Measurements from ENCODE around the gene MACROD2. TPM values are rescaled to one million over a fixed set of nuclear protein-coding genes. Genes with fewer than 3 reads are reported as not detected.

MACROD2 gene
- polyA plus RNA-seq, 4 donors = 1.00 to 4.8 (median 1.4) TPM

DNA sequence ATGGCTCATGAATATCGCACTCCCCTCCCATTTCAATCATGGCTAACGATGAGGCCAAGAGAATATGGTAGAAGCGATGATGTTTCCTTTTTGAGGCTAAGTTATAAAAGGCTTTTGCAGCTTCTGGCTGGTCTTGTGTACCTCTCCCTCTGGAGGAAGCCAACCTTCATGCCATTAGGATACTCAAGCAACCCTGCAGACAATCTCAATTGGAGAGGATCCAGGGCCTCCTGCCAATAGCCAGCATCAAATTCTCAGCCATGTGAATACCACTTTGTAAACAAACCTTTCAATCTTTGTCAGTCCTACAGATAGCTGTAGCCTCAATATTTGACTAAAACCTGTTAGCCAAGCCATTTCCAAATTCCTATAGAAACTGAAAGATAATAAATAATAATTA is 1839.5 kb downstream of the MACROD2 start:
- Histone ChIP-seq H3K9me3 (ENCODE audit: control insufficient read depth in 2 of 2, insufficient read depth in 1 of 2, low read depth in 1 of 2, low read length in 1 of 2) (no peaks in the 10 kb centered on the region), H3K4me1 (ENCODE audit: control insufficient read depth in 3 of 3, insufficient read depth in 2 of 3, low read depth in 1 of 3, low read length in 2 of 3) (no peaks in the 10 kb centered on the region), H3K27me3 (ENCODE audit: control insufficient read depth in 3 of 3, insufficient read depth in 3 of 3, low read length in 3 of 3) (peaks cover 0 to 6% (median 0%) of the 10 kb centered on the region in 3 donors), H3K27ac (ENCODE audit: low read depth in 1 of 3, low read length in 2 of 3) (no peak overlapping the region), H3K36me3 (ENCODE audit: control insufficient read depth in 3 of 3, insufficient read depth in 2 of 3, low read depth in 1 of 3, low read length in 3 of 3) (no peaks in the 10 kb centered on the region), H3K4me3 (ENCODE audit: low read depth in 1 of 3, low read length in 3 of 3) (no peak overlapping the region)
- DNase-seq (no peak), FAIRE-seq (no peak)
- 91 to 96% (median 92%) methylated on average over 3 of the region's 3 CpGs for WGBS, 3 donors

DNA sequence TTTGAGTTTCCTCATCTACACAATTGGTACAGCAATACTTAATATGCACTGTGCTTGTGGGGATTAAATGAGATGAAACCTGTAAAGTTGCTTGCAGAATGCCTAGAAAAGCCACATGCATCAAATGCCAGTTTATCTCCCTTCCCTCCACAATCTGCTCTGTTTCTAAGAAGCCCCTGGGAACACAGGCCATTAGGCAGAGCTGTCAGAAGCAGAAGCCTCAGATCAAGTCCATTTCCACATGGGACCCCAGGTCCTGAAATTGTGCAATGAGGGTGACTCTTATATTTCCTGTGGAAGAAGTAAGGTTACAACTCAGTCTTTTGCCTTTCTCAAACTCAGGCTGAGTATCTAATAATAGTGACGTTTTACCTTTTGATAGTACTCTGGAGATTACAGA is 1840.5 kb downstream of the MACROD2 start:
- Histone ChIP-seq H3K27me3 (ENCODE audit: control insufficient read depth in 3 of 3, insufficient read depth in 3 of 3, low read length in 3 of 3) (peaks cover 0 to 6% (median 0%) of the 10 kb centered on the region in 3 donors), H3K9me3 (ENCODE audit: control insufficient read depth in 2 of 2, insufficient read depth in 1 of 2, low read depth in 1 of 2, low read length in 1 of 2) (no peaks in the 10 kb centered on the region), H3K4me1 (ENCODE audit: control insufficient read depth in 3 of 3, insufficient read depth in 2 of 3, low read depth in 1 of 3, low read length in 2 of 3) (no peaks in the 10 kb centered on the region), H3K4me3 (ENCODE audit: low read depth in 1 of 3, low read length in 3 of 3) (no peak overlapping the region), H3K36me3 (ENCODE audit: control insufficient read depth in 3 of 3, insufficient read depth in 2 of 3, low read depth in 1 of 3, low read length in 3 of 3) (no peaks in the 10 kb centered on the region), H3K27ac (ENCODE audit: low read depth in 1 of 3, low read length in 2 of 3) (no peak overlapping the region)
- no peak for FAIRE-seq
- WGBS, 3 donors = 54 to 71% (median 62%) methylated on average over 1 of the region's 1 CpG
- no peak for DNase-seq

DNA sequence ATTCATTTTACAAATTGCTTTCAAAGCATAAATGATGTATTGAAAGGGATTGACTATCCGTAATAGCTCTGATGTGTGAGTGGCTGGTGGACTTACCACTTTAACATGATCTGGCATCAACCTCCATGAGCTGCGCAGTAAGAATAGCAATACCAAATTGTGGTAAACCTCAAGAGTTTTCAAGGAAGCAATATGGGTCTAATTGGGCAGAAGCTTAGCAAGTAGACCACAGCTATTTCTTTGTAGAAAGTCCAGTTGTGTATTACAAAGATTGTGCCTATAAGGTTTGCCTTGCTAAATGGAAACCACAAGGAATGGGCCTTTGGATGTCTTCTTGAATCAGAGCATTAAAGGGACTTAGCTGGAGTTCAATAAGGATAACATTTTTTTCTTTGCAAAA is 1841.3 kb downstream of the MACROD2 start:
- WGBS, 3 donors = 79 to 94% (median 90%) methylated on average over 2 of the region's 2 CpGs
- no peak for FAIRE-seq
- Histone ChIP-seq H3K27ac (ENCODE audit: low read depth in 1 of 3, low read length in 2 of 3) (no peak overlapping the region), H3K9me3 (ENCODE audit: control insufficient read depth in 2 of 2, insufficient read depth in 1 of 2, low read depth in 1 of 2, low read length in 1 of 2) (no peaks in the 10 kb centered on the region), H3K4me1 (ENCODE audit: control insufficient read depth in 3 of 3, insufficient read depth in 2 of 3, low read depth in 1 of 3, low read length in 2 of 3) (no peaks in the 10 kb centered on the region), H3K4me3 (ENCODE audit: low read depth in 1 of 3, low read length in 3 of 3) (no peak overlapping the region), H3K27me3 (ENCODE audit: control insufficient read depth in 3 of 3, insufficient read depth in 3 of 3, low read length in 3 of 3) (peaks cover 0 to 4% (median 0%) of the 10 kb centered on the region in 3 donors), H3K36me3 (ENCODE audit: control insufficient read depth in 3 of 3, insufficient read depth in 2 of 3, low read depth in 1 of 3, low read length in 3 of 3) (no peaks in the 10 kb centered on the region)
- no peak for DNase-seq

- Histone ChIP-seq H3K36me3 (ENCODE audit: control insufficient read depth in 3 of 3, insufficient read depth in 2 of 3, low read depth in 1 of 3, low read length in 3 of 3) (no peaks in the 10 kb centered on the region), H3K4me1 (ENCODE audit: control insufficient read depth in 3 of 3, insufficient read depth in 2 of 3, low read depth in 1 of 3, low read length in 2 of 3) (no peaks in the 10 kb centered on the region), H3K27ac (ENCODE audit: low read depth in 1 of 3, low read length in 2 of 3) (no peak overlapping the region), H3K9me3 (ENCODE audit: control insufficient read depth in 2 of 2, insufficient read depth in 1 of 2, low read depth in 1 of 2, low read length in 1 of 2) (no peaks in the 10 kb centered on the region), H3K27me3 (ENCODE audit: control insufficient read depth in 3 of 3, insufficient read depth in 3 of 3, low read length in 3 of 3) (no peaks in the 10 kb centered on the region), H3K4me3 (ENCODE audit: low read depth in 1 of 3, low read length in 3 of 3) (no peak overlapping the region)
- 80 to 84% (median 81%) methylated on average over 3 of the region's 3 CpGs for WGBS, 3 donors
- FAIRE-seq (no peak), DNase-seq (no peak)
These were observed 1842.2 kb downstream of the MACROD2 start for GRCh38 chr20:15837563-15837962.

- no peaks in the 10 kb centered on the region for H3K9me3 ChIP-seq (ENCODE audit: control insufficient read depth in 2 of 2, insufficient read depth in 1 of 2, low read depth in 1 of 2, low read length in 1 of 2)
- no peaks in the 10 kb centered on the region for H3K36me3 ChIP-seq (ENCODE audit: control insufficient read depth in 3 of 3, insufficient read depth in 2 of 3, low read depth in 1 of 3, low read length in 3 of 3)
- no peaks in the 10 kb centered on the region for H3K4me1 ChIP-seq (ENCODE audit: control insufficient read depth in 3 of 3, insufficient read depth in 2 of 3, low read depth in 1 of 3, low read length in 2 of 3)
- DNase-seq (no peak), FAIRE-seq (no peak)
- 76 to 89% (median 79%) methylated on average over 2 of the region's 2 CpGs for WGBS, 3 donors
- no peak overlapping the region for H3K27ac ChIP-seq (ENCODE audit: low read depth in 1 of 3, low read length in 2 of 3)
- H3K4me3 ChIP-seq (ENCODE audit: low read depth in 1 of 3, low read length in 3 of 3) = no peak overlapping the region
- H3K27me3 ChIP-seq (ENCODE audit: control insufficient read depth in 3 of 3, insufficient read depth in 3 of 3, low read length in 3 of 3) = no peaks in the 10 kb centered on the region
These were observed 1843.2 kb downstream of the MACROD2 start for GRCh38 chr20:15838466-15838865.

DNA sequence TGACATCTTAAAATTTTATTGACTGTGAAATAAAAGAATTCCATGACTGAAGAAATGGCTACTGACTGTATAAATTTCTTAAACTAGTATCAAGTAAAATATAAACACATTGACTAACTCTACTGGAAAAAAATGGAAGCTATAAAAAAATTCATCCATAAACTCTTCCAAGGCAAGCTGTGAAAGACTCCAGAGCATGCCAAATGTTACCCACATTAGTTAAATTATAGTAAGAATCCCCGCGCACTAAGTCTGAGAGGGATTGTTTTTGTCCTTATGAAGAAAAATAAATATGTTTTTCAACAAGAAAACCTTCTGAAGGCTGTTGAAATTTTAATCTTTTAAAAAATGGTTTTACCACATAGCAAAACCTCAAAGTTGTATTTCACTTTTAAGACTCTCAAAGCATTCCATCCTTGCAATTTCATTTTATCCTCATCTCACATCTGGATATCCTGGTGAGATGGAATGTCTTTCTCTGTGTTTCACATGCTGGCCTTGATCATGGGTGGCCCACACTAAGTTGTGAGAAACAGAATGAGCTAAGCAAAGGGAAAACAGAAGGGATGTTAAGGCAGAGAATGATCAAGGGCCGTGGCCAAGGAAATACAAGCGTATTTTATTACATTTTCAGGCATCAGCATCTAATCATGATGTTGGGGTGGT is 1845.5 kb downstream of the MACROD2 start:
- FAIRE-seq = no peak
- Histone ChIP-seq H3K27ac (ENCODE audit: low read depth in 1 of 3, low read length in 2 of 3) (no peak overlapping the region), H3K27me3 (ENCODE audit: control insufficient read depth in 3 of 3, insufficient read depth in 3 of 3, low read length in 3 of 3) (no peaks in the 10 kb centered on the region), H3K36me3 (ENCODE audit: control insufficient read depth in 3 of 3, insufficient read depth in 2 of 3, low read depth in 1 of 3, low read length in 3 of 3) (no peaks in the 10 kb centered on the region), H3K9me3 (ENCODE audit: control insufficient read depth in 2 of 2, insufficient read depth in 1 of 2, low read depth in 1 of 2, low read length in 1 of 2) (no peaks in the 10 kb centered on the region), H3K4me3 (ENCODE audit: low read depth in 1 of 3, low read length in 3 of 3) (no peak overlapping the region), H3K4me1 (ENCODE audit: control insufficient read depth in 3 of 3, insufficient read depth in 2 of 3, low read depth in 1 of 3, low read length in 2 of 3) (no peaks in the 10 kb centered on the region)
- 44 to 59% (median 46%) methylated on average over 4 of the region's 4 CpGs for WGBS, 3 donors
- no peak for DNase-seq

- Histone ChIP-seq H3K4me3 (ENCODE audit: low read depth in 1 of 3, low read length in 3 of 3) (no peak overlapping the region), H3K9me3 (ENCODE audit: control insufficient read depth in 2 of 2, insufficient read depth in 1 of 2, low read depth in 1 of 2, low read length in 1 of 2) (no peaks in the 10 kb centered on the region), H3K36me3 (ENCODE audit: control insufficient read depth in 3 of 3, insufficient read depth in 2 of 3, low read depth in 1 of 3, low read length in 3 of 3) (no peaks in the 10 kb centered on the region), H3K4me1 (ENCODE audit: control insufficient read depth in 3 of 3, insufficient read depth in 2 of 3, low read depth in 1 of 3, low read length in 2 of 3) (no peaks in the 10 kb centered on the region), H3K27me3 (ENCODE audit: control insufficient read depth in 3 of 3, insufficient read depth in 3 of 3, low read length in 3 of 3) (no peaks in the 10 kb centered on the region), H3K27ac (ENCODE audit: low read depth in 1 of 3, low read length in 2 of 3) (no peak overlapping the region)
- DNase-seq (no peak), FAIRE-seq (no peak)
- 33 to 55% (median 48%) methylated on average over 1 of the region's 1 CpG for WGBS, 3 donors
These were observed 1847.6 kb downstream of the MACROD2 start for GRCh38 chr20:15842872-15843271.

DNA sequence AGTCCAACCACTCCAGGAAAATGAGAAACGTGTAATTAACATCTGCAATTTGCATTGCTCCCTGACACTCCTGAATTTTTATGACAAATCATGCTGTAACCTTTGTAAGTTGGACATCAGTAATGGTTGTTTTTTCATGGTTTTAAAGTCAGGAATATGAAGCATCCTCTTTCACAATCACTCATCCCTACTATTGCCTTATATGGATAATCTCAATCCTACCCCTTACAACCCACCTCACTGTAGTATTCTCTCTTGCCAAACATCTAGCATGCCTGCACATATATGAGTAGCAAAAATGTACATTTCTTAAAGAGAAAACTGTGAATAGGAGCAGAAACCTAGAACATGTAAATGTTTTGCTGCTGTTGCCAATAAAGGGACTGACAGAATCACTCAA is 1848.5 kb downstream of the MACROD2 start:
- H3K9me3 ChIP-seq (ENCODE audit: control insufficient read depth in 2 of 2, insufficient read depth in 1 of 2, low read depth in 1 of 2, low read length in 1 of 2) = no peaks in the 10 kb centered on the region
- no peak overlapping the region for H3K27ac ChIP-seq (ENCODE audit: low read depth in 1 of 3, low read length in 2 of 3)
- H3K27me3 ChIP-seq (ENCODE audit: control insufficient read depth in 3 of 3, insufficient read depth in 3 of 3, low read length in 3 of 3) = no peaks in the 10 kb centered on the region
- WGBS, 3 donors = 16 to 49% (median 23%) methylated on average over 1 of the region's 1 CpG
- no peak for DNase-seq
- no peak overlapping the region for H3K4me3 ChIP-seq (ENCODE audit: low read depth in 1 of 3, low read length in 3 of 3)
- H3K36me3 ChIP-seq (ENCODE audit: control insufficient read depth in 3 of 3, insufficient read depth in 2 of 3, low read depth in 1 of 3, low read length in 3 of 3) = no peaks in the 10 kb centered on the region
- no peaks in the 10 kb centered on the region for H3K4me1 ChIP-seq (ENCODE audit: control insufficient read depth in 3 of 3, insufficient read depth in 2 of 3, low read depth in 1 of 3, low read length in 2 of 3)
- FAIRE-seq = no peak

- no peak for FAIRE-seq
- Histone ChIP-seq H3K4me3 (ENCODE audit: low read depth in 1 of 3, low read length in 3 of 3) (no peak overlapping the region), H3K36me3 (ENCODE audit: control insufficient read depth in 3 of 3, insufficient read depth in 2 of 3, low read depth in 1 of 3, low read length in 3 of 3) (no peaks in the 10 kb centered on the region), H3K4me1 (ENCODE audit: control insufficient read depth in 3 of 3, insufficient read depth in 2 of 3, low read depth in 1 of 3, low read length in 2 of 3) (no peaks in the 10 kb centered on the region), H3K27me3 (ENCODE audit: control insufficient read depth in 3 of 3, insufficient read depth in 3 of 3, low read length in 3 of 3) (no peaks in the 10 kb centered on the region), H3K27ac (ENCODE audit: low read depth in 1 of 3, low read length in 2 of 3) (no peak overlapping the region), H3K9me3 (ENCODE audit: control insufficient read depth in 2 of 2, insufficient read depth in 1 of 2, low read depth in 1 of 2, low read length in 1 of 2) (no peaks in the 10 kb centered on the region)
- DNase-seq = no peak
- WGBS, 3 donors = 77 to 85% (median 78%) methylated on average over 8 of the region's 8 CpGs
These were observed 1852.0 kb downstream of the MACROD2 start for GRCh38 chr20:15847196-15847784.
